GM19023 (cell line): ENCODE data around the gene C9orf50.

Experiments used
- ATAC-seq: cut with Tn5 transposase; IDR thresholded peaks from one replicate; pipeline ENCODE4 v1.9.1; 2021; ENCODE audit warnings: mild to moderate bottlenecking, moderate library complexity; ENCODE audit not compliant: unreplicated experiment

Gene C9orf50

GRCh38 chr9:129571298-129572051 is 49.4 kb downstream of the C9orf50 start:
- ATAC-seq = no peak

- ATAC-seq = no peak
Measured at GRCh38 chr9:129570450-129571297, 50.2 kb downstream of the C9orf50 start.

GRCh38 chr9:129569502-129570449 is 51.1 kb downstream of the C9orf50 start:
- no peak for ATAC-seq

GRCh38 chr9:129568560-129569501 is 52.1 kb downstream of the C9orf50 start:
- ATAC-seq = no peak

GRCh38 chr9:129567842-129568559 is 52.9 kb downstream of the C9orf50 start:
- ATAC-seq = no peak

GRCh38 chr9:129567329-129567728 is 53.6 kb downstream of the C9orf50 start:
- no peak for ATAC-seq

- no peak for ATAC-seq
Measured at GRCh38 chr9:129566563-129567266, 54.2 kb downstream of the C9orf50 start.

- ATAC-seq = no peak
Measured at GRCh38 chr9:129562917-129563316, 58.0 kb downstream of the C9orf50 start.

- ATAC-seq = no peak
Measured at GRCh38 chr9:129562514-129562913, 58.4 kb downstream of the C9orf50 start.
